GM19099 (cell line): ENCODE results near the gene CEP55.

Experiments
- POLR2A ChIP-seq: IDR thresholded peaks from 3 replicates; pipeline ENCODE4 v1.6.1; 2011; ENCODE audit warnings: low read depth; ENCODE audit not compliant: insufficient read length; ENCODE audit errors: extremely low read depth

CEP55 gene

GRCh38 chr10:93541402-93542357 is 45.3 kb downstream of the CEP55 start:
- no peak for TF ChIP-seq POLR2A

DNA sequence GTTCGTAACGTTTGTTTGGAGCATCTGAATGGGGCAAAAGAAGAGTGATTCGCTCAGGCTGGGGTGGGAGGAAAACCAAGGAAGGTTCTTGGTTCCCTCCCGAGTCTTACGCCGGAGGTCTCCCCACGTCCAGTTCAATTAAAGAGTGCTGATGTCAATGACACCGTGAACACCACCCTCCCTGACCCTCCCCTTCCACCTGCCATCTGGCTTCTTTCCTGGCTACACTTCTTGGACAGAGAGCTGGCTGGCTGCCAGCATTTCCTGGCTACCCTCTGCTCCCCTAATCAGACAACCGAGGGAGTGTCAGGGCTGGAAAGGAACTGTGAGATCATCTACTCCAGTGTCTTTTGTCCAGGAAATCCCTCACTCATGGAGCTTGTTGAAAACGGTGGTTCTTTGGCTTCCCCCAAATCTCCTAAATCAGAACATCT is 46.0 kb downstream of the CEP55 start:
- TF ChIP-seq POLR2A: no peak

- no peak for TF ChIP-seq POLR2A
These were observed 51.1 kb downstream of the CEP55 start for GRCh38 chr10:93547522-93547921.

DNA sequence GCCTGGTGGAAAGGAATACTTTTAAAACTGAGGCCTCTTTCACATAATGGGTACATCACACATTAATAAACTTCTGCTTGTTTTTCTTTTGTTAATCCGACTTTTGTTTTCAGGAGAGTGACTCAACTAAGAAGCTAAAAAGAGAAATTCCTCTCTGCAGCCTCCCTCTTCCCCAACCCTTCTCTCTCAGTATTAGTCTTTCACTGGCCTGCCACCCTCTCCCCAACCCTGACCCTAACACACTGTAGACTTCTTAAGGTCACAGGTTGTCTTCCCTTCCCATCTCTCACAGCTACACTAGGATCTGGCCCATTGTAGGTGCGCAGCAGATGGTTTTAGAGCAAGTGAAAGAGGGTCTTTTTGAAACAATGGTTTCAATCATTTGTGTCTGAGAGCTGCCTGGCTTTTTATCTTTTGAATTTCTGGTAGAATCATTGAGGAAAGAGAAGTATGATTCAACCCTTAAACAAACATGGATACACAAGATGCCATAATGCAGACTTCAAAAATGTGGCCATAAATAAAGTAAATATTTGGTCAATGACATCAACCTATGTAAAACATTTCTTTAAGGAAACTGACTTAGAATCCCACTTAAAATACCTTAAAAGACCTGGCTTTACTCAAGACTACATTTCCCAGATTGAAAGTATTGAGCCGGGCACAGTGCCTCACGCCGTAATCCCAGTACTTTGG is 52.1 kb downstream of the CEP55 start:
- TF ChIP-seq POLR2A: no peak

DNA sequence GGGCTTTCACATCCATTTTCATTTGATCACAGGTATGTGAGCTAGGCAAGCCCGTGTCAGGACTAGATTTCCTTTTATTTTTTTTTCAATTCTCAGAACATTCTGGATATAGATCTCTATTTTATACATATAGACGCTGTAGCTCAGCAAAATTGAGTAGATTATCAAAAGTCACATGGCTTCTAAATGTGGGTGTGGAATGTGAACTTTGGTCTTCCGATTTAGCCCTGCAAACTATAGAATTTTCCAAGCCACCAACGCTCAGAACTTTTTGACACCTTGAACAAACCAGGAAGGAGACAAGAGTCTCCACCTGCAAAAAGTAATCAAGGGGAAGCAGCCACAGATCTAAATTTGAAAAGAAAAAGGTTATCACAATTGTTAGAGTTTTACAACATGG is 54.2 kb downstream of the CEP55 start:
- TF ChIP-seq POLR2A: no peak

- TF ChIP-seq POLR2A: no peak
These were observed 56.4 kb downstream of the CEP55 start for GRCh38 chr10:93552780-93553179.

DNA sequence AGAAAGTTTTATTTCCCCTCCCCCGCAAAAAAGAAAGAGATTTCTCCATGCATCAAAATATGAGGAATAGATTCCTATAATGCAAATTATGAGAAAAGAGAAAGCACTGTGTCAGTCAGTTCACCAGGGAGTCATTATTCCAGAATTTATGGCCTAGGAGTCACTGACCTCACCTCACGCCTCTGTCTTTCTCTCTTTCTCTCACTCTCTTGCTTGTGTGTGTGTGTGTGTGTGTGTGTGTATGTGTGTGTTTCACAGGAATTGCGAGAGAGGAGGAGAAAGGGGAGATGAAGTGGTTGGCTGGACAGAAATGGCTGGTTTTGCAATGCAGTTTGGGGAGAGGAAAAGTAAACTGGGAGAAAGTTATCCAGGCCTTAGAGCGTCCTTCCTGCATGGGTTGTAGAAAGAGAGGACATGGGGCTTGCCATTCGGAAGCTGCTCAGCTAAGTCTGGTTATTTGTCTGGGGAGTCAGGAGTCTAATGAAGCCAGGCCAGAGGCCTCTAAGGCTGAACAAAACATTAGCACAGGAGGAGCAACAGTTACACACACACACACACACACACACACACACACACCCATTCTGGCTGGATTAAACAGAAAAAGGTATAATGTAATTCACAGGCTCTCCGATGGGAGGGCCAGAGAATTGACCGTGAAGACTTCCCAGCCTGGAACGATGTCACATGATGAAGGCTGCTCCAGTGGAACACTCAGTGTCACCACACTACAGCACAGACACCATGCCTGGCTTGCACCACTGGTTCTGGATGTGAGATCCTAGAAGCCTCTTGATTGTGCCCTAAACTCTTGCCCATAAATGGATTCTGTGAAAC is 57.3 kb downstream of the CEP55 start:
- TF ChIP-seq POLR2A: no peak

- TF ChIP-seq POLR2A: no peak
These were observed 57.9 kb downstream of the CEP55 start for GRCh38 chr10:93554316-93554663.

DNA sequence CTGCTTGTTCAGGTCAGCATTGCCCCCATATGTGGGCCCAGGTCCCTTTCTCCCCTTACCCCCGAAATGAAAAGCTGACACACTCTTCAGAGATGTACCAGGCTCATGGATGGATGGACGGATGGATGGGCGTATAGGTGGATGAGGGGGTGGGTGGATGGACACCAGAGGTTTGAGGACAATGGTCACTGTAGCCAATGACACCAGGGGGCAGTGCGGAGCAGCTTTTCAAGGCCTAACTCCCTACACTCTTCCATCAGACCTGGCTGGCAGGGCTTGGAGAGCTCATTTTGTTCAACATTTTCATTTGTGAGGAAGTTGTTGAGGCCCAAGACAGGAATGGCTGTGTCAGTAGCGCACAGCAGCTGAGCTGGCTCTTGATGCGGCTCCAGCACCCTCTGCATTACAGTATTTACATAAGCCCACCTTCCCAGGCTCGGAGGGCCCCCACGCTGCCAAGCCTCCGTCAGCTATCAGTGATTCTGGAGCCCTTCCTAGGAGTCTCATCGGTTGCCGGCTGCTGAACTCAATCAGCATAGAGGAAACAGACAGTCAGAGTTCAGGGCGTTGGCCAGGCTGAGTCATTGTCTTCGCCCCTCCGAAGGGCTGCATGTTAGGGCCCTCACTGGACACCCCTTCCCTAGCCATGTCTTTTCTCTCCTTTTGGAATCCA is 58.5 kb downstream of the CEP55 start:
- TF ChIP-seq POLR2A: no peak

- TF ChIP-seq POLR2A: no peak
These were observed 63.1 kb downstream of the CEP55 start for GRCh38 chr10:93559490-93559889.

- TF ChIP-seq POLR2A: no peak
These were observed 64.1 kb downstream of the CEP55 start for GRCh38 chr10:93560541-93560940.

- TF ChIP-seq POLR2A: no peak
These were observed 69.0 kb downstream of the CEP55 start for GRCh38 chr10:93565446-93565845.

DNA sequence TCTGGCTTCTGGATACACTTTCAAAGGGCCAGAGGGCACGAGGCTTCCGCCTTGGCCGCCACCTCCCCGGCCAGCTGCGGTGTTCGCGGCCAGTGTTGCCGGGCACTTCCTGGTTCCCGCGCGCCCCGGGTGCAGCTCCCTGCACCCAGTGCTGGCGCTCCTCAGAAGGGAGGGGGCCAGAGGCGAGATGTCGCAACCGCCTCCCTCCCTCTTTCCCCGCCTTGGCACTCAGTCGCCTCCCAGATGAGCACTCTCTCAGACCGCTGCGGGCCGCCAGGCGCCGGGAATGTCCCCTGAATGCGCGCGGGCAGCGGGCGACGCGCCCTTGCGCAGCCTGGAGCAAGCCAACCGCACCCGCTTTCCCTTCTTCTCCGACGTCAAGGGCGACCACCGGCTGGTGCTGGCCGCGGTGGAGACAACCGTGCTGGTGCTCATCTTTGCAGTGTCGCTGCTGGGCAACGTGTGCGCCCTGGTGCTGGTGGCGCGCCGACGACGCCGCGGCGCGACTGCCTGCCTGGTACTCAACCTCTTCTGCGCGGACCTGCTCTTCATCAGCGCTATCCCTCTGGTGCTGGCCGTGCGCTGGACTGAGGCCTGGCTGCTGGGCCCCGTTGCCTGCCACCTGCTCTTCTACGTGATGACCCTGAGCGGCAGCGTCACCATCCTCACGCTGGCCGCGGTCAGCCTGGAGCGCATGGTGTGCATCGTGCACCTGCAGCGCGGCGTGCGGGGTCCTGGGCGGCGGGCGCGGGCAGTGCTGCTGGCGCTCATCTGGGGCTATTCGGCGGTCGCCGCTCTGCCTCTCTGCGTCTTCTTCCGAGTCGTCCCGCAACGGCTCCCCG is 70.2 kb downstream of the CEP55 start, which contains the start of gene FFAR4:
TSS of gene FFAR4 (plus strand) at position 231 of the 842 bp plus-strand sequence. CDS start at position 287, 56 bp downstream.
- TF ChIP-seq POLR2A: no peak
